ENCODE results near the gene LRBA. TPM values are rescaled to one million over a fixed set of nuclear protein-coding genes. Genes with fewer than 3 reads are reported as not detected.

The LRBA gene
- total and polyA plus RNA-seq, 9 of the 15 experiments (the other 6 are each of a cell fraction or from before 2014, with no cell fraction given) = 24.2 to 88.7 (median 59.7) TPM

GRCh38 chr4:151031831-151032605 lies 16.9 kb upstream of the LRBA start (continued):
- TF ChIP-seq CHAMP1 (IDR thresholded peaks at IDR 0.05) = 0 out of 2 replicates have a peak, but pooled peaks have one; percentile 52
- TF ChIP-seq ILF3 (IDR thresholded peaks at IDR 0.05; ENCODE audit: borderline replicate concordance) = no peak
- TF ChIP-seq STAT5A (IDR thresholded peaks at IDR 0.05; ENCODE audit: borderline replicate concordance, low read length) = peak; percentile 78; the same call in 1 of the 2 replicates
- TF ChIP-seq NCOR1 (IDR thresholded peaks at IDR 0.05) = peak; percentile 83
- no peak for TF ChIP-seq CCAR2 (IDR thresholded peaks at IDR 0.05; ENCODE audit: low read depth, low read length)
- TF ChIP-seq ZBTB2 (IDR thresholded peaks at IDR 0.05) = peak; percentile 82
- TF ChIP-seq SMARCC2 (IDR thresholded peaks at IDR 0.05; ENCODE audit: low read depth) = peak; percentile 81
- no peak for TF ChIP-seq PCBP2 (IDR thresholded peaks at IDR 0.05; ENCODE audit: low read depth, low read length, poor library complexity, severe bottlenecking)
- no peak for TF ChIP-seq HDAC8 (tag; IDR thresholded peaks at IDR 0.05)
- peak; percentile 77 for TF ChIP-seq DACH1 (IDR thresholded peaks at IDR 0.05; ENCODE audit: partially characterized antibody)
- no peak for TF ChIP-seq ZBTB1 (CRISPR knock-in tag; IDR thresholded peaks at IDR 0.05; ENCODE audit: borderline replicate concordance, low read depth)
- TF ChIP-seq TEAD4 (IDR thresholded peaks at IDR 0.05; ENCODE audit: low read length) = peak; percentile 89
- no peak for TF ChIP-seq TEAD4 (CRISPR knock-in tag; IDR thresholded peaks at IDR 0.05; ENCODE audit: borderline replicate concordance)
- TF ChIP-seq E2F4 (CRISPR knock-in tag; IDR thresholded peaks at IDR 0.05; ENCODE audit: low read depth) = no peak
- TF ChIP-seq GTF2E2 (tag; IDR thresholded peaks at IDR 0.05) = no peak
- TF ChIP-seq CCNT2 (IDR thresholded peaks at IDR 0.05; ENCODE audit: borderline replicate concordance, extremely low read depth, insufficient read length, low read depth, low read length) = peak; percentile 74
- no peak for TF ChIP-seq HMGXB4 (CRISPR knock-in tag; IDR thresholded peaks at IDR 0.05)
- TF ChIP-seq NCOA1 (IDR thresholded peaks at IDR 0.05; ENCODE audit: low read depth) = peak; percentile 68
- TF ChIP-seq TAF7 (tag; IDR thresholded peaks at IDR 0.05) = no peak
- TF ChIP-seq POLR2B (IDR thresholded peaks at IDR 0.05; ENCODE audit: low read depth, partially characterized antibody) = peak; percentile 73
- no peak for TF ChIP-seq PTBP1 (IDR thresholded peaks at IDR 0.05; ENCODE audit: low read depth, low read length)
- peak; percentile 64 for TF ChIP-seq TBP (optimal IDR thresholded peaks at IDR 0.05; ENCODE audit: low read depth, low read length)

All from K562 (cell line).